Tibial nerve (tissue), 4 donors: ENCODE measurements around the gene IDH3G. TPM values are rescaled to one million over a fixed set of nuclear protein-coding genes. Genes with fewer than 3 reads are reported as not detected.

Source experiments
- DNase-seq, 2 donors: peaks; one replicate each; pipeline ENCODE4 v3.0.0-alpha.2; 2019; ENCODE audit warnings: low spot score in 2 of 2
- H3K27ac ChIP-seq, 4 donors: fragments of 200-600 bp; sonication (generic) in 3 of 4; one replicate each; pipeline ENCODE4 v1.5.1; 2017 to 2019; ENCODE audit warnings: mild to moderate bottlenecking in 1 of 4
- H3K27me3 ChIP-seq, 2 donors: fragments of 200-600 bp; sonication (generic) in 1 of 2; one replicate each; pipeline versions ENCODE4 v1.5.1 to v1.6.0; 2017 to 2019
- H3K36me3 ChIP-seq, 3 donors: fragments of 200-600 bp; sonication (generic); one replicate each; pipeline ENCODE4 v1.5.1; 2018 to 2019
- H3K4me1 ChIP-seq, 4 donors: fragments of 200-600 bp; sonication (generic) in 3 of 4; one replicate each; pipeline ENCODE4 v1.5.1; 2017 to 2019
- H3K4me3 ChIP-seq, 4 donors: fragments of 200-600 bp; sonication (generic) in 3 of 4; one replicate each; pipeline ENCODE4 v1.5.1; 2017 to 2019; ENCODE audit warnings: mild to moderate bottlenecking in 1 of 4, moderate library complexity in 1 of 4
- H3K9me3 ChIP-seq, 4 donors: fragments of 200-600 bp; sonication (generic) in 3 of 4; one replicate each; pipeline ENCODE4 v1.5.1; 2017 to 2019
- EP300 ChIP-seq, 2 donors: sonication (generic); formaldehyde crosslinking; IDR thresholded peaks; one replicate each; pipeline ENCODE4 v1.6.1; 2017; ENCODE audit warnings: antibody characterized with exemption in 2 of 2, mild to moderate bottlenecking in 1 of 2
- POLR2A ChIP-seq, 2 donors: fragments of 450-650 bp; IDR thresholded peaks; one replicate each; pipeline ENCODE4 v1.6.1; 2017; ENCODE audit warnings: antibody characterized with exemption in 2 of 2, mild to moderate bottlenecking in 2 of 2, moderate library complexity in 2 of 2
- WGBS, 2 donors: methylation state at CpG; one replicate each; pipeline ENCODE4 v1.1.5; 2018; 5-methylcytosine and 5-hydroxymethylcytosine counted together
- total RNA-seq, 4 donors: library from RNA; depleted of rRNA; stranded (reverse); fragments of >200 nt; gene quantifications; one replicate each; pipeline ENCODE4 v1.1.0, GENCODE V29; 2016
- TF ChIP-seq, protein P1 (sequence below), 5 experiments: fragments of 200-600 bp in 3 of 5; fragments of 450-650 bp in 2 of 5; sonication (generic) in 3 of 5; IDR thresholded peaks; one replicate each; pipeline ENCODE4 v1.5.1; 2016 to 2019; ENCODE audit warnings: antibody characterized with exemption in 5 of 5, mild to moderate bottlenecking in 3 of 5, moderate library complexity in 2 of 5

IDH3G gene
- total RNA-seq, 4 donors from 2014 or later: 48.9 to 101 (median 83.2) TPM

DNA sequence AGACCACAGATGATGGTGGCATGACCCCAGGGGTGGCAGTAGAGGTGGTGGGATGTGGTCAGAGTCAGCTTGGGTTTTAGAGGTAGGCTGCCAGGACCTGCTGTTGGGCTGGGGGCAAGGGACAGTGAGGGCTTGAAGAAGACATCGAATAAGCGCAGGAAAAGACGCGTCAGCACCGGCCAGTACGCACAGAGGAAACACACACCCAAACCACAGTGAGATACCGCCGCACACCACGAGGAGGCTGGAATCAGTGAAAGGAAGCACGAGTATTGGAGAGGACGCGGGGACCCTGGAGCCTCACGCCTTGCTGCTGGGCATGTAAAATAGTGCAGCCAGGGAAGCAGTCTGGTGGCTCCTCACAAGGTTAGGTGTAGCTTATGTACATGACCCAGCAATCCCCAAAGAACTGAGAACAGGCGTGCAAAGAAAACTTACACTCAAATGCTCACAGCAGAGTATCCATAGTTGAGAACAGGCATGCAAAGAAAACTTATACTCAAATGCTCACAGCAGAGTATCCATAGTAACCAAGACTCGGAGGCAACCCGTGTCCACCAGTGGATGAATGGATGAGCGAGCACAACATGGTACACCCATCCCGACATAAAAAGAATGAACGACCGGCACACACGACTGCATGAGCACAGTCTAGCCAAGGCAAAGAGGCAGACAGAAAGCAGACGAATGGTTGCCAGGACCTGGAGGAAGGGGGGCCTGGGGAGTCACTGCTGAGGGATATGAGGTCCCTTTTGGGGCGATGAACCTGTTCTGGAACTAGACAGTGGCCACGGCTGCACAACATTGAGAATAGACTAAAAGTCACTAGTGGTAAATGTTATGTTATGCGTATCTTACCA, 22.9 kb upstream of the IDH3G start:
- no peak for TF ChIP-seq POLR2A (IDR thresholded peaks at IDR 0.05)
- no peak for TF ChIP-seq EP300 (IDR thresholded peaks at IDR 0.05)
- no peaks in the 10 kb centered on the region for H3K9me3 ChIP-seq
- no peak overlapping the region for H3K4me3 ChIP-seq
- DNase-seq: no peak
- peaks cover 0 to 16% of the 10 kb centered on the region in 2 donors for H3K27me3 ChIP-seq
- H3K36me3 ChIP-seq: no peaks in the 10 kb centered on the region
- no peak overlapping the region for H3K27ac ChIP-seq
- 88 to 89% methylated on average over 25 of the region's 25 CpGs for WGBS, 2 donors
- H3K4me1 ChIP-seq: peaks cover 0 to 10% (median 0%) of the 10 kb centered on the region in 4 donors

DNA sequence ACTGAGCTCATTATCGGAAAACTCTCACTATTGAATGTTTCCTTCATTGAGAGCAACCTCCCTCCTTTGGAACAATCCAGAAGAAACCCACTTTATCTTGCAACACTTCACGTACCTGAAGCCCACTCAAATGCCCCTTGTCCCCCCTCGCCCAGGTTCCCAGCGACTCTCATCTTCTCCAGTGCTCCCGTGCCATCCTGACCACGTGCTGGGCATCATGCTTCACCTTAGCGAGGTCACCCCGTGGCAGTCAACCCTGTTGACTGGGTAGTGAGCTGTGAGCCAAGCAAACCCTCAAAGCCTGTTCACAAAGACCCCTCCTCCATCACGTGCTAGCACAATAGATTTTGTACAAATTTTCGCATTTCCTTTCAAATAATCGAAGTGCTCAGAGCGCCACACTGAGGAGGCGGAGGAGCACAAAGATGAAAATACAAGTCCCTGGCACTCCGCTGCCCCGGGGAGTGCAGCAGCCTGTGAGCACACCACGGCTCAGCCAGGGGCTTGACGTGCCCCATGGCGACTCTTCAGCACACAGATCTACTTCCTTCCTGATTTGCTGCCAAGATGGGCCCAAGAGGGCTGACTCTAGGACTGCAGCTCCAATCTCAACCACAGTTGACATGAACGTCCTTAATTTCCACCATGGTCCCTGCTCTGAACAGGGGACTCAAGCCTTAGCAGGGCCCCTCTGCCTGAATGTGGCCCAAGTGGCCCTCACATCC, 20.6 kb upstream of the IDH3G start:
- Histone ChIP-seq H3K36me3 (no peaks in the 10 kb centered on the region), H3K27me3 (peaks cover 0 to 13% of the 10 kb centered on the region in 2 donors), H3K4me3 (no peak overlapping the region), H3K9me3 (no peaks in the 10 kb centered on the region), H3K27ac (no peak overlapping the region), H3K4me1 (peaks cover 0 to 10% (median 0%) of the 10 kb centered on the region in 4 donors)
- TF ChIP-seq EP300 (IDR thresholded peaks at IDR 0.05) (no peak), POLR2A (IDR thresholded peaks at IDR 0.05) (no peak)
- TF ChIP-seq, protein P1, sequence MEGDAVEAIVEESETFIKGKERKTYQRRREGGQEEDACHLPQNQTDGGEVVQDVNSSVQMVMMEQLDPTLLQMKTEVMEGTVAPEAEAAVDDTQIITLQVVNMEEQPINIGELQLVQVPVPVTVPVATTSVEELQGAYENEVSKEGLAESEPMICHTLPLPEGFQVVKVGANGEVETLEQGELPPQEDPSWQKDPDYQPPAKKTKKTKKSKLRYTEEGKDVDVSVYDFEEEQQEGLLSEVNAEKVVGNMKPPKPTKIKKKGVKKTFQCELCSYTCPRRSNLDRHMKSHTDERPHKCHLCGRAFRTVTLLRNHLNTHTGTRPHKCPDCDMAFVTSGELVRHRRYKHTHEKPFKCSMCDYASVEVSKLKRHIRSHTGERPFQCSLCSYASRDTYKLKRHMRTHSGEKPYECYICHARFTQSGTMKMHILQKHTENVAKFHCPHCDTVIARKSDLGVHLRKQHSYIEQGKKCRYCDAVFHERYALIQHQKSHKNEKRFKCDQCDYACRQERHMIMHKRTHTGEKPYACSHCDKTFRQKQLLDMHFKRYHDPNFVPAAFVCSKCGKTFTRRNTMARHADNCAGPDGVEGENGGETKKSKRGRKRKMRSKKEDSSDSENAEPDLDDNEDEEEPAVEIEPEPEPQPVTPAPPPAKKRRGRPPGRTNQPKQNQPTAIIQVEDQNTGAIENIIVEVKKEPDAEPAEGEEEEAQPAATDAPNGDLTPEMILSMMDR (IDR thresholded peaks at IDR 0.05): no peak
- DNase-seq: no peak
- 75 to 79% methylated on average over 15 to 19 of the region's 19 CpGs for WGBS, 2 donors

- 85 to 98% methylated on average over 5 of the region's 5 CpGs for WGBS, 2 donors
- Histone ChIP-seq H3K27me3 (no peaks in the 10 kb centered on the region), H3K27ac (no peak overlapping the region), H3K4me3 (no peak overlapping the region), H3K9me3 (no peaks in the 10 kb centered on the region), H3K4me1 (no peaks in the 10 kb centered on the region), H3K36me3 (no peaks in the 10 kb centered on the region)
- no peak for DNase-seq
- TF ChIP-seq, protein P1 (IDR thresholded peaks at IDR 0.05): no peak
- TF ChIP-seq POLR2A (IDR thresholded peaks at IDR 0.05) (no peak), EP300 (IDR thresholded peaks at IDR 0.05) (no peak)
Measured at GRCh38 chrX:153813161-153813560, 19.0 kb upstream of the IDH3G start.

DNA sequence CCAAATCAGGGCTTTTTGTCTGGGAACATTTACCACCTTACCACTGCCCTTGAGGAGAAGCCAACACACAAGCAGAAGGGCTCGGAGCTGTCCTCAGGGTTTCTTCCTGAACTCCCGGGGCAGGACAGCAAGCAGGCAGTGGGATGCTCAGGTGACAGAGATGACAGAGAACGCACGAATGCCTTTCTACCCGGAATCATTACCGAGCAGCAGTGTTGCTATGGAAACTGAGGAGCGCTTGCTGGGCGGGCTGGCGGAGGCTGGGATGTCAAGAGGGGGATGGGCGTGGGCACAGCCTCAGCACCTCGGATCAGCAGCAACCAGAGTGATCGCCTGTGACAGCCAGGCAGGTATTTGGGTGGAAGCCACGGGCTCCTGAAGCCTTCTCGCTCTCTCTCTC, 18.0 kb upstream of the IDH3G start:
- no peak for DNase-seq
- no peak overlapping the region for H3K27ac ChIP-seq
- H3K4me3 ChIP-seq: no peak overlapping the region
- no peaks in the 10 kb centered on the region for H3K4me1 ChIP-seq
- H3K9me3 ChIP-seq: no peaks in the 10 kb centered on the region
- H3K36me3 ChIP-seq: no peaks in the 10 kb centered on the region
- WGBS, 2 donors: 53 to 69% methylated on average over 5 to 14 of the region's 14 CpGs
- TF ChIP-seq, protein P1 (IDR thresholded peaks at IDR 0.05): no peak
- TF ChIP-seq POLR2A (IDR thresholded peaks at IDR 0.05) (no peak), EP300 (IDR thresholded peaks at IDR 0.05) (no peak)
- no peaks in the 10 kb centered on the region for H3K27me3 ChIP-seq

GRCh38 chrX:153807976-153808375, 13.8 kb upstream of the IDH3G start:
- Histone ChIP-seq H3K4me3 (no peak overlapping the region), H3K36me3 (peaks cover 0 to 8% (median 0%) of the 10 kb centered on the region in 3 donors), H3K4me1 (no peaks in the 10 kb centered on the region), H3K27me3 (no peaks in the 10 kb centered on the region), H3K9me3 (no peaks in the 10 kb centered on the region), H3K27ac (no peak overlapping the region)
- WGBS, 2 donors: 88 to 90% methylated on average over 8 to 17 of the region's 19 CpGs
- TF ChIP-seq, protein P1 (IDR thresholded peaks at IDR 0.05): no peak
- TF ChIP-seq POLR2A (IDR thresholded peaks at IDR 0.05) (no peak), EP300 (IDR thresholded peaks at IDR 0.05) (no peak)
- DNase-seq: no peak
